OCI-LY3 (cell line): ENCODE measurements around the gene DCAF12.
A peak's percentile ranks its signal among the peaks of the same experiment; 100 is the strongest.

Source experiments
- H2AFZ ChIP-seq: fragments of 200-600, 300-600 bp; shearing (Covaris generic); 2 replicates; pipeline ENCODE4 v1.6.0; 2014; ENCODE audit warnings: antibody characterized with exemption, low read depth, low read length
- H3K27ac ChIP-seq: fragments of 200-600, 300-600 bp; sonication (generic); 2 replicates; pipeline ENCODE4 v1.5.1; 2014; ENCODE audit warnings: mild to moderate bottlenecking, low read length, moderate library complexity, mixed read lengths
- H3K27me3 ChIP-seq: fragments of 200-600, 300-600 bp; sonication (generic); 2 replicates; pipeline ENCODE4 v1.6.1; 2014; ENCODE audit warnings: low read depth, low read length, mixed read lengths
- H3K36me3 ChIP-seq: fragments of 200-600, 300-600 bp; sonication (generic); replicated peaks from 2 replicates; pipeline ENCODE3; 2014; ENCODE audit warnings: low read depth, low read length, mixed read lengths
- H3K4me1 ChIP-seq: fragments of 300-600, 200-600 bp; sonication (generic); 2 replicates; pipeline ENCODE4 v1.6.1; 2014; ENCODE audit warnings: low read length, mixed read lengths
- H3K4me2 ChIP-seq: fragments of 200-600, 300-600 bp; sonication (generic); 2 replicates; pipeline ENCODE4 v1.6.1; 2014; ENCODE audit warnings: low read length, mixed read lengths
- H3K4me3 ChIP-seq: fragments of 300-600, 200-600 bp; sonication (generic); 2 replicates; pipeline ENCODE4 v1.5.1; 2014; ENCODE audit warnings: antibody characterized with exemption, mild to moderate bottlenecking, low read length, moderate library complexity
- H3K79me2 ChIP-seq: fragments of 300-600, 200-600 bp; shearing (Covaris generic); 2 replicates; pipeline ENCODE4 v1.6.1; 2014; ENCODE audit warnings: mild to moderate bottlenecking, low read length, mixed read lengths
- H3K9ac ChIP-seq: fragments of 300-600, 200-600 bp; shearing (Covaris generic); 2 replicates; pipeline ENCODE4 v1.6.0; 2014; ENCODE audit warnings: mild to moderate bottlenecking, low read length, moderate library complexity
- H3K9me3 ChIP-seq: fragments of 200-600, 300-600 bp; shearing (Covaris generic); 2 replicates; pipeline ENCODE4 v1.6.1; 2014; ENCODE audit warnings: low read length, mixed read lengths; ENCODE audit not compliant: insufficient read depth
- H4K20me1 ChIP-seq: fragments of 200-600, 300-600 bp; sonication (generic); 2 replicates; pipeline ENCODE4 v1.6.1; 2016; ENCODE audit warnings: low read length, mixed read lengths; ENCODE audit not compliant: insufficient read depth
- CTCF ChIP-seq: fragments of 200-600, 300-600 bp; sonication (generic); IDR thresholded peaks from 2 replicates; pipeline ENCODE4 v1.5.1; 2014; ENCODE audit warnings: antibody characterized with exemption, low read length, low read depth
- EZH2phosphoT487 ChIP-seq: fragments of 200-600 bp; shearing (Covaris generic); IDR thresholded peaks from 2 replicates; pipeline ENCODE4 v1.6.1; 2018; ENCODE audit warnings: antibody characterized with exemption, mixed run types, low read depth

The DCAF12 gene

GRCh38 chr9:34098307-34098706 lies 28.2 kb downstream of the DCAF12 start:
- Histone ChIP-seq H3K36me3 (peaks cover 30% of the 10 kb centered on the region), H3K27me3 (no peaks in the 10 kb centered on the region), H3K27ac (peak overlapping the region; percentile 97), H3K9me3 (no peaks in the 10 kb centered on the region), H3K79me2 (peaks cover 3% of the 10 kb centered on the region; the same call in 1 of the 2 replicates), H2AFZ (no peak overlapping the region), H3K4me3 (peak overlapping the region; percentile 54), H3K4me1 (peaks cover 32% of the 10 kb centered on the region), H4K20me1 (0 out of 2 replicates have a peak, but pooled peaks cover 5% of the 10 kb centered on the region), H3K4me2 (peak overlapping the region; percentile 80), H3K9ac (peak overlapping the region; percentile 59)
- TF ChIP-seq CTCF: no peak
- no peak for TF ChIP-seq EZH2phosphoT487

GRCh38 chr9:34097865-34098264 lies 28.6 kb downstream of the DCAF12 start:
- Histone ChIP-seq H2AFZ (no peak overlapping the region), H3K27ac (peak overlapping the region; percentile 97), H3K36me3 (peaks cover 34% of the 10 kb centered on the region)

GRCh38 chr9:34096751-34097150 lies 29.7 kb downstream of the DCAF12 start:
- Histone ChIP-seq H3K27ac (peak overlapping the region; percentile 97), H3K27me3 (no peaks in the 10 kb centered on the region), H3K79me2 (peaks cover 3% of the 10 kb centered on the region; the same call in 1 of the 2 replicates), H3K4me2 (peak overlapping the region; percentile 80; the same call in 1 of the 2 replicates), H3K4me3 (no peak overlapping the region), H3K9ac (no peak overlapping the region), H3K4me1 (peaks cover 32% of the 10 kb centered on the region), H2AFZ (no peak overlapping the region), H3K36me3 (peaks cover 36% of the 10 kb centered on the region), H3K9me3 (no peaks in the 10 kb centered on the region), H4K20me1 (0 out of 2 replicates have a peak, but pooled peaks cover 5% of the 10 kb centered on the region)
- TF ChIP-seq EZH2phosphoT487: no peak
- no peak for TF ChIP-seq CTCF

More at GRCh38 chr9:34097865-34098264, 28.6 kb downstream of the DCAF12 start:
- Histone ChIP-seq H3K27me3 (no peaks in the 10 kb centered on the region), H4K20me1 (0 out of 2 replicates have a peak, but pooled peaks cover 5% of the 10 kb centered on the region), H3K4me3 (peak overlapping the region; percentile 54), H3K4me1 (peaks cover 32% of the 10 kb centered on the region), H3K4me2 (peak overlapping the region; percentile 80), H3K79me2 (peaks cover 3% of the 10 kb centered on the region; the same call in 1 of the 2 replicates), H3K9ac (peak overlapping the region; percentile 59), H3K9me3 (no peaks in the 10 kb centered on the region)
- TF ChIP-seq CTCF: no peak

DNA sequence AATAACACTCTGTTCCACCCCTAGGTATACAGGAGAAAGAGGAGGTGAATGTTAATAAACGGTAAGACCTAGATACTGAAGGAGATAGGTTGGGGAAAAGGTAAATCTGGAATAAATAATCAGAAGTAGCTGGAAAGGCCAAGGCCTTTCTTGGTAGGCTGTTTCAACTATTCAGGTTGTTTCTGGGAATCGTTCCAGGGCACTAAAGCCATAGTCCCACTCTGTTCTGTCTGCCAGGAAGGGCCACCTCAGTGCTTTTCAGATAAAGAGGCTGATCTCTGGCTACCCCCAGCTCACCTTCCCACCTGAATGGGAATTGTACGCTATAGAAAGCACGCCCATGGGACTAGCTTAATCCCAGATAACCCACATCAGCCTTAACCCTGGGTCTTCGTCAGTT lies 32.9 kb downstream of the DCAF12 start:
- Histone ChIP-seq H3K9me3 (no peaks in the 10 kb centered on the region), H3K4me2 (no peak overlapping the region), H3K27me3 (no peaks in the 10 kb centered on the region), H3K36me3 (peaks cover 52% of the 10 kb centered on the region), H3K9ac (no peak overlapping the region), H3K79me2 (0 out of 2 replicates have a peak, but pooled peaks cover 3% of the 10 kb centered on the region), H3K27ac (no peak overlapping the region), H3K4me1 (peaks cover 25% of the 10 kb centered on the region), H3K4me3 (no peak overlapping the region), H4K20me1 (0 out of 2 replicates have a peak, but pooled peaks cover 5% of the 10 kb centered on the region), H2AFZ (no peak overlapping the region)
- TF ChIP-seq EZH2phosphoT487: no peak
- TF ChIP-seq CTCF: no peak
